WTC11 (cell line): ENCODE measurements around the gene PKDCC. TPM values are rescaled to one million over a fixed set of nuclear protein-coding genes. Genes with fewer than 3 reads are reported as not detected.

Experiments used
- ATAC-seq: fragments of 200-7000 bp; cut with Tn5 transposase; 2 replicates; pipeline ENCODE4 v1.10.0; 2021; ENCODE audit warnings: mild to moderate bottlenecking, moderate library complexity
- CTCF ChIA-PET: fragments of 300-600 bp; sonication (Branson Sonifier 250); formaldehyde crosslinking; loops from one replicate; lab custom pipeline; 2021; ENCODE audit warnings: antibody characterized with exemption; lab: Charles Lee
- POLR2A ChIA-PET: fragments of 350-600 bp; sonication (Branson Sonifier 250); formaldehyde crosslinking; loops from one replicate; lab custom pipeline; 2021; ENCODE audit warnings: antibody characterized with exemption; lab: Charles Lee
- DNase-seq: peaks from one replicate; pipeline ENCODE4 v3.0.0; 2021; ENCODE audit warnings: low spot score
- H3K27ac Mint-ChIP-seq: 2 replicates; pipeline ENCODE4 v1.8.0; 2021; ENCODE audit warnings: mixed read lengths
- H3K27me3 Mint-ChIP-seq: 2 replicates; pipeline ENCODE4 v1.8.0; 2021; ENCODE audit warnings: low read depth, mild to moderate bottlenecking, moderate library complexity, mixed read lengths
- H3K36me3 Mint-ChIP-seq: 2 replicates; pipeline ENCODE4 v1.8.0; 2021; ENCODE audit warnings: mixed read lengths
- H3K4me1 Mint-ChIP-seq: 2 replicates; pipeline ENCODE4 v1.8.0; 2022; ENCODE audit warnings: mixed read lengths
- H3K4me3 Mint-ChIP-seq: 2 replicates; pipeline ENCODE4 v1.8.0; 2021; ENCODE audit warnings: mild to moderate bottlenecking, moderate library complexity, mixed read lengths
- H3K9me3 Mint-ChIP-seq: 2 replicates; pipeline ENCODE4 v1.8.0; 2021; ENCODE audit warnings: mixed read lengths
- CDX4 ChIP-seq: fragments of 250-450 bp; sonication (Bioruptor Pico); IDR thresholded peaks from 2 replicates; pipeline ENCODE4 v1.9.0; 2021; ENCODE audit warnings: moderate library complexity, mild to moderate bottlenecking, inconsistent platforms, borderline replicate concordance
- FOXP1 ChIP-seq: sonication (generic); formaldehyde crosslinking; IDR thresholded peaks from 2 replicates; pipeline ENCODE4 v1.8.0; 2022; ENCODE audit warnings: missing genetic modification reagents, mild to moderate bottlenecking, moderate library complexity, borderline replicate concordance
- GABPB1 ChIP-seq: sonication (generic); formaldehyde crosslinking; IDR thresholded peaks from 2 replicates; pipeline ENCODE4 v1.8.1; 2023; ENCODE audit warnings: mild to moderate bottlenecking, missing genetic modification reagents
- JAZF1 ChIP-seq: fragments of 250-450 bp; sonication (Bioruptor Pico); IDR thresholded peaks from 2 replicates; pipeline ENCODE4 v1.9.0; 2021; ENCODE audit warnings: moderate library complexity, mild to moderate bottlenecking, inconsistent platforms
- NFATC4 ChIP-seq: fragments of 250-450 bp; sonication (Bioruptor Pico); IDR thresholded peaks from 2 replicates; pipeline ENCODE4 v1.9.0; 2021; ENCODE audit warnings: mild to moderate bottlenecking
- NFE2L1 ChIP-seq: sonication (generic); formaldehyde crosslinking; IDR thresholded peaks from 2 replicates; pipeline ENCODE4 v1.8.1; 2023; ENCODE audit warnings: missing genetic modification reagents
- NFYB ChIP-seq: sonication (generic); formaldehyde crosslinking; conservative IDR thresholded peaks from 2 replicates; pipeline ENCODE4 v1.8.0; 2022; ENCODE audit warnings: low read depth, missing genetic modification reagents
- RORB ChIP-seq: fragments of 250-450 bp; sonication (Bioruptor Pico); IDR thresholded peaks from 2 replicates; pipeline ENCODE4 v1.9.0; 2021; ENCODE audit warnings: mild to moderate bottlenecking
- SMAD4 ChIP-seq: sonication (generic); formaldehyde crosslinking; IDR thresholded peaks from 2 replicates; pipeline ENCODE4 v1.8.0; 2022; ENCODE audit warnings: mild to moderate bottlenecking, missing genetic modification reagents
- SP1 ChIP-seq: sonication (generic); formaldehyde crosslinking; conservative IDR thresholded peaks from 2 replicates; pipeline ENCODE4 v1.8.1; 2022; ENCODE audit warnings: missing genetic modification reagents
- STAT6 ChIP-seq: sonication (generic); formaldehyde crosslinking; conservative IDR thresholded peaks from 2 replicates; pipeline ENCODE4 v1.8.1; 2023; ENCODE audit warnings: mild to moderate bottlenecking, low read depth, missing genetic modification reagents, moderate library complexity
- ZBTB21 ChIP-seq: sonication (generic); formaldehyde crosslinking; IDR thresholded peaks from 2 replicates; pipeline ENCODE4 v1.8.1; 2023; ENCODE audit warnings: mild to moderate bottlenecking, missing genetic modification reagents, borderline replicate concordance
- ZMAT4 ChIP-seq: fragments of 250-450 bp; sonication (Bioruptor Pico); IDR thresholded peaks from 2 replicates; pipeline ENCODE4 v1.9.0; 2021; ENCODE audit warnings: mild to moderate bottlenecking
- ZNF138 ChIP-seq: sonication (generic); formaldehyde crosslinking; conservative IDR thresholded peaks from 2 replicates; pipeline ENCODE4 v1.8.1; 2022; ENCODE audit warnings: mild to moderate bottlenecking, moderate library complexity, missing genetic modification reagents
- total RNA-seq: library from RNA; stranded (reverse); gene quantifications from 3 replicates; pipeline ENCODE4 v1.2.3, GENCODE V29; 2021
- TF ChIP-seq, protein P1 (sequence below): sonication (generic); formaldehyde crosslinking; IDR thresholded peaks from 2 replicates; pipeline ENCODE4 v1.8.1; 2022; ENCODE audit warnings: missing genetic modification reagents, borderline replicate concordance

The PKDCC gene
- total RNA-seq, 1 experiment from 2014 or later, result 27.3 TPM

GRCh38 chr2:42049221-42050009, 1.6 kb downstream of the PKDCC start:
- DNase-seq (no peak), ATAC-seq (no peak)
- Mint-ChIP-seq H3K4me1 (peaks cover 82% of the 10 kb centered on the region), H3K36me3 (no peaks in the 10 kb centered on the region), H3K27ac (no peak overlapping the region), H3K27me3 (peaks cover 20% of the 10 kb centered on the region), H3K4me3 (peak overlapping the region; percentile 69), H3K9me3 (no peaks in the 10 kb centered on the region)
- CTCF ChIA-PET, result interaction anchor here (0.9 to 6.7 kb wide), 5 partner anchors 8 to 178 kb away, joined by 3 to 75 read pairs (median 3); no protein-coding TSS in a partner anchor
- TF ChIP-seq FOXP1 (CRISPR knock-in tag), result no peak
- no peak for TF ChIP-seq RORB
- no peak for TF ChIP-seq NFATC4 (CRISPR knock-in tag)
- TF ChIP-seq, protein P1, sequence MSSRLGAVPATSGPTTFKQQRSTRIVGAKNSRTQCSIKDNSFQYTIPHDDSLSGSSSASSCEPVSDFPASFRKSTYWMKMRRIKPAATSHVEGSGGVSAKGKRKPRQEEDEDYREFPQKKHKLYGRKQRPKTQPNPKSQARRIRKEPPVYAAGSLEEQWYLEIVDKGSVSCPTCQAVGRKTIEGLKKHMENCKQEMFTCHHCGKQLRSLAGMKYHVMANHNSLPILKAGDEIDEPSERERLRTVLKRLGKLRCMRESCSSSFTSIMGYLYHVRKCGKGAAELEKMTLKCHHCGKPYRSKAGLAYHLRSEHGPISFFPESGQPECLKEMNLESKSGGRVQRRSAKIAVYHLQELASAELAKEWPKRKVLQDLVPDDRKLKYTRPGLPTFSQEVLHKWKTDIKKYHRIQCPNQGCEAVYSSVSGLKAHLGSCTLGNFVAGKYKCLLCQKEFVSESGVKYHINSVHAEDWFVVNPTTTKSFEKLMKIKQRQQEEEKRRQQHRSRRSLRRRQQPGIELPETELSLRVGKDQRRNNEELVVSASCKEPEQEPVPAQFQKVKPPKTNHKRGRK (CRISPR knock-in tag), result no peak
- no peak for TF ChIP-seq NFYB (CRISPR knock-in tag)
- no peak for TF ChIP-seq GABPB1 (CRISPR knock-in tag)
- TF ChIP-seq STAT6 (CRISPR knock-in tag), result no peak
- no peak for TF ChIP-seq SMAD4 (CRISPR knock-in tag)
- no peak for TF ChIP-seq CDX4
- no peak for TF ChIP-seq ZNF138
- no peak for TF ChIP-seq NFE2L1 (CRISPR knock-in tag)
- no peak for TF ChIP-seq JAZF1
- no peak for TF ChIP-seq ZMAT4
- POLR2A ChIA-PET, result interaction anchor here (0.8 to 1.4 kb wide), 2 partner anchors 111 to 112 kb away, joined by 3 to 4 read pairs; no protein-coding TSS in a partner anchor

- no peak for DNase-seq
- TF ChIP-seq ZBTB21 (0 out of 2 replicates have a peak, but pooled peaks have one; percentile 19), SP1 (CRISPR knock-in tag) (no peak)
- peaks cover 81% of the 10 kb centered on the region for H3K4me1 Mint-ChIP-seq
- H3K27ac Mint-ChIP-seq, result no peak overlapping the region
- no peaks in the 10 kb centered on the region for H3K36me3 Mint-ChIP-seq
- no peak for ATAC-seq
- H3K9me3 Mint-ChIP-seq, result no peaks in the 10 kb centered on the region
- ChIA-PET POLR2A (interaction anchor here (1.4 kb wide), 1 partner anchor 112 kb away, joined by 4 read pairs; no protein-coding TSS in a partner anchor), CTCF (interaction anchor here (1.1 to 6.7 kb wide), 4 partner anchors 9 to 179 kb away, joined by 3 to 75 read pairs (median 4); no protein-coding TSS in a partner anchor)
- H3K27me3 Mint-ChIP-seq, result peaks cover 20% of the 10 kb centered on the region
- peak overlapping the region; percentile 69 for H3K4me3 Mint-ChIP-seq
These were observed 2.3 kb downstream of the PKDCC start for GRCh38 chr2:42050010-42050702.
